Epithelial cell of esophagus (primary cell): ENCODE data around the gene WDR7.

ENCODE experiments used
- DNase-seq: peaks from one replicate; pipeline ENCODE4 v3.0.0; 2010; ENCODE audit warnings: low read depth
- H3K4me3 ChIP-seq: 2 replicates; pipeline ENCODE4 v1.5.1; 2011; ENCODE audit warnings: mild to moderate bottlenecking, low read length, control low read depth
- TF ChIP-seq, protein P1 (sequence below): IDR thresholded peaks from 2 replicates; pipeline ENCODE4 v1.5.1; 2011; ENCODE audit warnings: low read depth, mild to moderate bottlenecking, low read length, control low read depth, inconsistent platforms; ENCODE audit not compliant: insufficient read depth; ENCODE audit errors: missing control alignments

Gene WDR7

GRCh38 chr18:57051657-57052044 is 400.5 kb downstream of the WDR7 start:
- no peak overlapping the region for H3K4me3 ChIP-seq
- DNase-seq = no peak
- TF ChIP-seq, protein P1, sequence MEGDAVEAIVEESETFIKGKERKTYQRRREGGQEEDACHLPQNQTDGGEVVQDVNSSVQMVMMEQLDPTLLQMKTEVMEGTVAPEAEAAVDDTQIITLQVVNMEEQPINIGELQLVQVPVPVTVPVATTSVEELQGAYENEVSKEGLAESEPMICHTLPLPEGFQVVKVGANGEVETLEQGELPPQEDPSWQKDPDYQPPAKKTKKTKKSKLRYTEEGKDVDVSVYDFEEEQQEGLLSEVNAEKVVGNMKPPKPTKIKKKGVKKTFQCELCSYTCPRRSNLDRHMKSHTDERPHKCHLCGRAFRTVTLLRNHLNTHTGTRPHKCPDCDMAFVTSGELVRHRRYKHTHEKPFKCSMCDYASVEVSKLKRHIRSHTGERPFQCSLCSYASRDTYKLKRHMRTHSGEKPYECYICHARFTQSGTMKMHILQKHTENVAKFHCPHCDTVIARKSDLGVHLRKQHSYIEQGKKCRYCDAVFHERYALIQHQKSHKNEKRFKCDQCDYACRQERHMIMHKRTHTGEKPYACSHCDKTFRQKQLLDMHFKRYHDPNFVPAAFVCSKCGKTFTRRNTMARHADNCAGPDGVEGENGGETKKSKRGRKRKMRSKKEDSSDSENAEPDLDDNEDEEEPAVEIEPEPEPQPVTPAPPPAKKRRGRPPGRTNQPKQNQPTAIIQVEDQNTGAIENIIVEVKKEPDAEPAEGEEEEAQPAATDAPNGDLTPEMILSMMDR = no peak

GRCh38 chr18:57052173-57052572 is 401.0 kb downstream of the WDR7 start:
- H3K4me3 ChIP-seq = no peak overlapping the region
- TF ChIP-seq, protein P1 = no peak

DNA sequence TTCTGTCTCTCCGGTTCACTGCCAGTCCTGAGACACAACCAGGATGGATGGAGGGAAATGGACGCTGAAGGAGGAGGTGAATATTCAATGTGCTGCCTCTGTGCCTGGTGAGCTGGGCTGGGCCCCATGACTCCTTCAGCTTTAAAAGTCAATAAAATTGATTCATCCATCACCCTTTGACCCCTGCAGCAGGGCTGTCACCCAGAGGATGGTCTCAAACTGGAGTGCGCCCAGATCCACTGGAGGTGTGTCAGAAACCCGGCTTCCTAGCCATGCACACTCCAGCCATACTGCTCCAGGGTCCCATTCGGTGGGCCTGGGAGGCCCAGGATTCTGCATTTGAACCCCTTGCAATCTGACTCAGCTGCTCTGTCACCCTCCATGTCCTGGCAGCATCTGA is 401.6 kb downstream of the WDR7 start:
- H3K4me3 ChIP-seq = no peak overlapping the region
- TF ChIP-seq, protein P1 = no peak
- DNase-seq = no peak

More at GRCh38 chr18:57052173-57052572, 401.0 kb downstream of the WDR7 start:
- no peak for DNase-seq

GRCh38 chr18:57054891-57055290 is 403.7 kb downstream of the WDR7 start:
- no peak overlapping the region for H3K4me3 ChIP-seq

GRCh38 chr18:57057890-57058289 is 406.7 kb downstream of the WDR7 start:
- H3K4me3 ChIP-seq = no peak overlapping the region
- DNase-seq = no peak
- TF ChIP-seq, protein P1 = no peak

More at GRCh38 chr18:57054891-57055290, 403.7 kb downstream of the WDR7 start:
- TF ChIP-seq, protein P1 = no peak
- DNase-seq = no peak

DNA sequence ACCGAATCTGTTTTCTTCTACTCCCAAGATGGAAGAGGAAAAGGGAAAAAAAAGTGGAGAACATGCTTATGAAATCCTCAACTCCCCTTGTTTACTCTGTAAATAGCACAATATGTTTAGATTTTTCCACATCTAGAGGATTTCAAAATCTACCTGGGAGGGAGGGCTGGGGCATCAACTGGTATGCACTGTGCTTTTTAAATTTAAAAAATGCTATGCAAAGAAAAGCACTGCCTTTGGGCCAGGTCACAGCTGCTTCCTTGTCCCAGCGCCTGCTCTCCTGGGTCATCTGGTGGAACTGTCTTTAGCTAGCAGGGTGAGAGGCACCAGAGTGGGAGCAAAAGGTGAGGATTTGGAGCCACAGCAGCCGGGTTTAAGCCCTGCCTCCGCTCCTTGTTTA is 407.6 kb downstream of the WDR7 start:
- no peak overlapping the region for H3K4me3 ChIP-seq
- TF ChIP-seq, protein P1 = no peak
- no peak for DNase-seq

- TF ChIP-seq, protein P1 = no peak
- no peak overlapping the region for H3K4me3 ChIP-seq
- DNase-seq = no peak
Measured at GRCh38 chr18:57059366-57059765, 408.2 kb downstream of the WDR7 start.
